ENCODE measurements around the gene HIVEP3.
A peak's percentile ranks its signal among the peaks of the same experiment; 100 is the strongest.

Gene HIVEP3

DNA sequence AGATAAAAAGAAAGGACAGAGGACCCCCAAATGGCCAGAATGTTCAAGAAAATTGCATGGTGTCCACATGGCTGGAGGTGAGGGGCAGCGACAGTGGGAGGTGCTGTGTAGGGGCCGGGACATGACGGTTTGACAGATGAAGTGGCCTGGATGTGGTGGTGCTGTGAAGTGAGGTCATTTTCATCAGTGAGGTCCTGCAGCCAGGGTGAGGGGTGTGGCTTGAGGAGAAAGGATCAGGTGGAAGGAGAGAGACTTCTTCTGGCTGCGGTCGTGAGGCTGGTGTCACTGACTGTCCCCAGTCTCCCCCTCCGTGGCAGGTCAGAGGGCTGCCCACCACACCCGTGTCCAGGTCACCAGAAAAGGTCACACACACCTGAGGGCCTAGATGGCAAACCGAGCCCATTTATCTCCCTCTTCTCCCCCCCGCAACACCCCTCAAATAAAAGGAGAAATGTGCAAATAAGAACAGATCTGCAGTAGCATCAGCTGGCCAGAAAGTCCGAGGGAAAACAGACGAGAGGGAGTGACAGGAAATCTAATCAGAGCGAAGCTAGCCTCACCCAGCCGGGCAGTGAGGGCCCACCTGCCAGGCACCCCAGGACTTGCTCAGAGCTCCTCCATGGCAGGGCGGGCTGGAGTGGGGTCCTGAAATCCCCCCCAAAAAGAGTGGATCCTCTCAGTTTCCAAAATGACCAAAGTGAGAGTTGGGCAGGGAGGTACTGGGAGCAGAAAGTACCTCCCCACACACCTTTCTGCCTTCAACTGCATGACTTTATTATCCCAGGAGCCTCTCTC lies 285.7 kb downstream of the HIVEP3 start:
- no peak overlapping the region for H3K4me3 Mint-ChIP-seq
- H3K36me3 Mint-ChIP-seq, result peaks cover 40% of the 10 kb centered on the region
- H3K27ac Mint-ChIP-seq, result no peak overlapping the region
- DNase-seq (ENCODE audit: low spot score in 2 of 2) (no peak), ATAC-seq (no peak)
- no peaks in the 10 kb centered on the region for H3K9me3 Mint-ChIP-seq
- H3K4me1 Mint-ChIP-seq, result peaks cover 58% of the 10 kb centered on the region

DNA sequence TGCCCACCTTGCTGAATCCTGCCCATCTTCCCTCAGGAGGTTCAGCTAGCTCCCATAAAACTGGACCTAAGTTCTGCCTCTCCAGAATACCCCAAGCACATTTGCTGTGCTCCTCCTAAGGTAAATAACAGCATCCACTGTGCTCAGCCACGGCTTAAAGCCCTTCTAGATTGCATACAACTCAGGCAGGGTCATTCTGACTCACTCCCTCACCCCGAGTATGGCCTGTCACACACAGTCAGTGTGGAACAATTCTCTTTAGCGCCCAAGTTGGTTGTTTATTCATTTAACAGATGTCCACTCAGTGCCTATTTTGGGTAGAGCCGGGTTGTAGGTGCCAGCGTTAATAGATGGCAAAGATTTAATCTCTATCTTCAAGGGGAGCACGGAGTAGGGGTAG lies 286.8 kb downstream of the HIVEP3 start:
- H3K4me3 Mint-ChIP-seq, result no peak overlapping the region
- DNase-seq (ENCODE audit: low spot score in 2 of 2) (no peak), ATAC-seq (no peak)
- no peaks in the 10 kb centered on the region for H3K9me3 Mint-ChIP-seq
- peak overlapping the region; percentile 64 for H3K27ac Mint-ChIP-seq
- H3K36me3 Mint-ChIP-seq, result peaks cover 41% of the 10 kb centered on the region
- H3K4me1 Mint-ChIP-seq, result peaks cover 68% of the 10 kb centered on the region

GRCh38 chr1:41631154-41631553 lies 287.6 kb downstream of the HIVEP3 start:
- H3K9me3 Mint-ChIP-seq, result no peaks in the 10 kb centered on the region
- DNase-seq (ENCODE audit: low spot score in 2 of 2), result no peak
- H3K4me3 Mint-ChIP-seq, result no peak overlapping the region
- no peak overlapping the region for H3K27ac Mint-ChIP-seq
- H3K36me3 Mint-ChIP-seq, result peaks cover 48% of the 10 kb centered on the region
- no peak for ATAC-seq
- peaks cover 75% of the 10 kb centered on the region for H3K4me1 Mint-ChIP-seq

- no peaks in the 10 kb centered on the region for H3K9me3 Mint-ChIP-seq
- no peak for DNase-seq (ENCODE audit: low spot score in 2 of 2)
- H3K4me3 Mint-ChIP-seq, result no peak overlapping the region
- no peak for ATAC-seq
- H3K4me1 Mint-ChIP-seq, result peaks cover 73% of the 10 kb centered on the region
- peaks cover 60% of the 10 kb centered on the region for H3K36me3 Mint-ChIP-seq
- no peak overlapping the region for H3K27ac Mint-ChIP-seq
Observed at GRCh38 chr1:41629571-41629970, 289.2 kb downstream of the HIVEP3 start.

GRCh38 chr1:41629141-41629540 lies 289.6 kb downstream of the HIVEP3 start:
- DNase-seq (ENCODE audit: low spot score in 2 of 2) (no peak), ATAC-seq (no peak)
- peaks cover 71% of the 10 kb centered on the region for H3K4me1 Mint-ChIP-seq
- H3K4me3 Mint-ChIP-seq, result no peak overlapping the region
- peaks cover 62% of the 10 kb centered on the region for H3K36me3 Mint-ChIP-seq
- H3K27ac Mint-ChIP-seq, result peak overlapping the region; percentile 38
- no peaks in the 10 kb centered on the region for H3K9me3 Mint-ChIP-seq

GRCh38 chr1:41627491-41628280 lies 291.0 kb downstream of the HIVEP3 start:
- peaks cover 61% of the 10 kb centered on the region for H3K36me3 Mint-ChIP-seq

GRCh38 chr1:41626616-41627375 lies 291.9 kb downstream of the HIVEP3 start:
- peaks cover 71% of the 10 kb centered on the region for H3K4me1 Mint-ChIP-seq
- peak in 1 of 2 donors; percentile 23 for DNase-seq (ENCODE audit: low spot score in 2 of 2)
- H3K9me3 Mint-ChIP-seq, result no peaks in the 10 kb centered on the region
- no peak overlapping the region for H3K4me3 Mint-ChIP-seq
- ATAC-seq, result peak; percentile 98
- peaks cover 61% of the 10 kb centered on the region for H3K36me3 Mint-ChIP-seq
- H3K27ac Mint-ChIP-seq, result peak overlapping the region; percentile 78

More at GRCh38 chr1:41627491-41628280, 291.0 kb downstream of the HIVEP3 start:
- H3K9me3 Mint-ChIP-seq, result no peaks in the 10 kb centered on the region
- DNase-seq (ENCODE audit: low spot score in 2 of 2) (no peak), ATAC-seq (no peak)
- peaks cover 71% of the 10 kb centered on the region for H3K4me1 Mint-ChIP-seq
- H3K4me3 Mint-ChIP-seq, result no peak overlapping the region
- peak overlapping the region; percentile 78 for H3K27ac Mint-ChIP-seq

DNA sequence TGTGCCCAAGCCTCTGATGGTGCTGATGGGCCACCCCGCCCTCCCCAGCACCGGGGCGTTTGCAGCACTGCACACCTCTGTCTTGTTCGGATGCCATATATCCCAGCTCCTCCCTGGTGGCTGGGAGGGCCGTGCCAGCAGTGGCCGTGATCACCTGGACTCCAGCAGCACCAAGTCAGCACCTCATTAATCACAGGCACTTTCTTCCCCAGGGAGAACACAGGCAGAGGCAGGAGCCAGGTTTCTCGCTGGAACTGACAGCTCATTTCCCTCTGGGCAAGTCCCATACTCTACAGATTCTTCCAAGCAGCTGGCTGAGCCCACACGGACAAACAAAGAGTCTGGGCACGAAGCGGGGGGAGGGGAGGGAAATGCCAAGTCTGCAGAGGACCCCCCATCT lies 292.6 kb downstream of the HIVEP3 start:
- Mint-ChIP-seq H3K9me3 (no peaks in the 10 kb centered on the region), H3K27ac (peak overlapping the region; percentile 23), H3K4me1 (peaks cover 72% of the 10 kb centered on the region), H3K36me3 (peaks cover 56% of the 10 kb centered on the region), H3K4me3 (no peak overlapping the region)
- ATAC-seq (no peak), DNase-seq (ENCODE audit: low spot score in 2 of 2) (no peak)

GRCh38 chr1:41623736-41624135 lies 295.0 kb downstream of the HIVEP3 start:
- Mint-ChIP-seq H3K27ac (peak overlapping the region; percentile 84), H3K9me3 (no peaks in the 10 kb centered on the region), H3K36me3 (peaks cover 62% of the 10 kb centered on the region), H3K4me3 (peak overlapping the region; percentile 30), H3K4me1 (peaks cover 78% of the 10 kb centered on the region)
- ATAC-seq (no peak), DNase-seq (ENCODE audit: low spot score in 2 of 2) (no peak)

GRCh38 chr1:41622859-41623732 lies 295.6 kb downstream of the HIVEP3 start:
- H3K4me1 Mint-ChIP-seq, result peaks cover 77% of the 10 kb centered on the region
- DNase-seq (ENCODE audit: low spot score in 2 of 2) (peak in 1 of 2 donors; percentile 47), ATAC-seq (peak; percentile 14)
- H3K36me3 Mint-ChIP-seq, result peaks cover 56% of the 10 kb centered on the region
- peak overlapping the region; percentile 84 for H3K27ac Mint-ChIP-seq
- peak overlapping the region; percentile 30 for H3K4me3 Mint-ChIP-seq
- H3K9me3 Mint-ChIP-seq, result no peaks in the 10 kb centered on the region

DNA sequence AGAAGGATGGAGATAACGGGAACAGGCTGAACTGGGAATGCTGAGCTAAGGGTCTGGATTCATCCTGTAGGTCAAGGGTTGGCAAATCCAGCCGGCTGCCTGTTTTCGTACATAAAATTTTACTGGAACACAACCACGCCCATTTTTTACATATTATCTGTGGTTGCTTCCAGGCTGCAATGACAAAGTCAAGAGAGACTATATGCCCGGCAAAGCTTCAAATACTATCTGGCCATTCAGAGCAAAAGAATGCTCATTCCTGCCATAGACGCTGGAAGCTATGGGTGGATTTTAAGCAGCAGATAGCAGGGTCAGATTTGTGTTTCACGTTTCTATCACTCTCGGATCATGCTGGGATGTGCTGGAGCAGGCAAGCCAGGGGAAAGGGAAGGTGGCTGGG lies 296.3 kb downstream of the HIVEP3 start:
- no peak for ATAC-seq
- Mint-ChIP-seq H3K9me3 (no peaks in the 10 kb centered on the region), H3K4me3 (no peak overlapping the region), H3K36me3 (peaks cover 58% of the 10 kb centered on the region), H3K27ac (peak overlapping the region; percentile 84), H3K4me1 (peaks cover 70% of the 10 kb centered on the region)
- DNase-seq (ENCODE audit: low spot score in 2 of 2), result no peak

GRCh38 chr1:41621791-41622190 lies 296.9 kb downstream of the HIVEP3 start:
- H3K4me1 Mint-ChIP-seq, result peaks cover 64% of the 10 kb centered on the region
- no peak overlapping the region for H3K4me3 Mint-ChIP-seq
- DNase-seq (ENCODE audit: low spot score in 2 of 2), result no peak
- peak overlapping the region; percentile 30 for H3K27ac Mint-ChIP-seq
- H3K9me3 Mint-ChIP-seq, result no peaks in the 10 kb centered on the region
- ATAC-seq, result no peak
- peaks cover 60% of the 10 kb centered on the region for H3K36me3 Mint-ChIP-seq

GRCh38 chr1:41621256-41621655 lies 297.5 kb downstream of the HIVEP3 start:
- Mint-ChIP-seq H3K9me3 (no peaks in the 10 kb centered on the region), H3K4me3 (no peak overlapping the region), H3K4me1 (peaks cover 59% of the 10 kb centered on the region), H3K36me3 (peaks cover 55% of the 10 kb centered on the region), H3K27ac (peak overlapping the region; percentile 30)
- DNase-seq (ENCODE audit: low spot score in 2 of 2) (no peak), ATAC-seq (no peak)

DNA sequence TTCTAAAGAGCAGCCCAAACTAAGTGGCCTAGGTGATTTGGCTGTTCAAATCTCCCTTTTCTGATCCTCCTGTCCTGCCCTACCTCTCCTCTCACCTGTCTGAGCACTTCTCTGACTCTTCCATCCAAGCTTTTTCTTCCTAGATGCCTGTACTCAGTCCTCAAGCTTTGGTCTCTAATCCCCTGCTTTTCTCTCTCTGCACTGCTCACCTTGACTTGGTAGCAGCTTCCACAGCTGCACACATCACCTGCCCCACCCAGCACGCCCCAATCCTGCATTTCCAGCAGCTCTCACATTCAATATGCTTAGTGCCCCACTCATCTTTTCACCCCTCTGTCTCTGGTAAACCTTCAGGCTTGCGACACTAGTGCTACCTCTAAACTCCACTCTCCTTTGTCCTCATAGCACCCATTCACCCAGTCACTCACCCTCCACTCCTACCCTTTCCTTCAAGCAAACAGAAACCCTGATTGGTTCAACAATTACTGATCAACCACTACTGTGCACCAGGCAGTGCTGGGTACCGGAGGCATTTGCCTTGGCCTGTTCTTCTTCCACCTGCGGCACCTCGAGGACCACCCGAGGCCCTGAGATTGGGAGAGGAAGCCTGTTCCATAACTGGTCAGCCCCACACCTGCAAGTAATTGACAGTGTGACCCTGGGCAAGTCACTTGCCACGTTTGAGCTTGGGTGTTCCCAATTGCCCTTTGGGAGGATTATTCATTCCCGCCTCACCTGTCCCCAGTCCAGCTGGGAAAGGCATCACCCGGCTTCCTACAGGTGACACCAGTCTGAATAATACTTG lies 298.2 kb downstream of the HIVEP3 start:
- Mint-ChIP-seq H3K4me1 (peaks cover 61% of the 10 kb centered on the region), H3K4me3 (no peak overlapping the region), H3K36me3 (peaks cover 50% of the 10 kb centered on the region), H3K27ac (peak overlapping the region; percentile 30), H3K9me3 (no peaks in the 10 kb centered on the region)
- ATAC-seq, result no peak
- peak in 1 of 2 donors; percentile 33 for DNase-seq (ENCODE audit: low spot score in 2 of 2)
